ENCODE results near the gene TRDMT1.

Gene TRDMT1

GRCh38 chr10:17209302-17209701, 7.8 kb upstream of the TRDMT1 start:
- DNase-seq: no peak

DNA sequence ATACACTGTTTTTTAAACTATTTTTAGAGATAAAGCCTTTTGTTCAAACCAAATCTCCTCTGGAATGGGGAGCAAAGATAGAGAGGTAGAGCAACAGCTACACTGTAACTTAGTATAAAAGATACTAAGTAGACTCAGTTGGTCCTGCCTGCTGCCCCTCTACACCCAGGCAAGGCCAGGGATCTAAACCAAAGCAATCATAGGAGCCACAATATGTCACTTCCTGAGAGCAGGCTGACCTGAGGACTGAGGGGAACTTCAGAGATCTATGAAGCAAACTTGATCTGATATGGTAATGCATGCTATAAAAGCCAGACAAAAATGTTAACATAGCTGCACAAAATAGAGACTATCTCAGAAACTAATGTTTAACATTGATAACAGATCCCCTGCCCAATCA, 7.0 kb upstream of the TRDMT1 start:
- DNase-seq: no peak

DNA sequence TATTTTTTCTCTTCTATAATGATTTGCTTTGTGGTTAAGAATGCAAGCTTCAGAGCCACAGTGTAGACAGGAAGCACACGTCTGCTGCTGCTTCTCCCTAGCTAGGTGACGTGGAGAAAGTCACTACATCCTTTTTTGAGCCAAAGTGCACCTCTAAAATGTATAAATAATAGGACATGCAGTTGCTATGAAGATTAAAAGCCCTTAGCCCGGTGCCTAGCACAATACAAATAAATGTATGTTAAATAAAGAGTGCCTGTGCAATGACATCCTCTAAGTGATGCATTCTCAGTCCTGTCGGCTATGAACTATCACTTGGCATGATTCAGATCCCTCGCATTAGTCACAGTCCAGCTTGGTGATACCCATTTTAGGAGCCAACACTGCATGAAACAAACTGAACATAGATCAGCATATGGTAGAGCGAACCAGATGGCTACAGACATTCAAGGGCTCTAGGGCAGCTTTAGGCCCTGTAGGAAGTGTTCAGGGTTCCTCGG, 4.8 kb upstream of the TRDMT1 start:
- no peak for DNase-seq

DNA sequence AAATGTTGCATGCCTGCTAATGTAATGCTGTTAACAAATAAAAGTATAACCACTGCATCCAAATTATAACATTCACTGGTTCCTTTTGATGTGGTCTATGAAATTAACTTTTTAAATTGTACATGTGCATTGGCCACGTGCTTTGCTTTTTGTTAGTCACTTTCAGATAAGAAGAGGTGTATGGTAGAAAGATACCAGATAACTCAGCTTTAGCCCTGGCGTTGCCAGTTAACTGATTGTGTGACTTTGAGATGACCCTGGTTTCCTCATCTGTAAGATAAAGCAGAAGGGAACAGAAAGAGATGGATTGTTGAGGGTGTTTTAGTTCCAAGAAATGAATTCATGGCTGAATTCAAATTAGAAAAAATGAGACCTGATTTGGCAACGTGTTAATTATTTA, 1.9 kb upstream of the TRDMT1 start:
- DNase-seq: peak; percentile 48

GRCh38 chr10:17202999-17203398, 1.5 kb upstream of the TRDMT1 start:
- no peak for DNase-seq

DNA sequence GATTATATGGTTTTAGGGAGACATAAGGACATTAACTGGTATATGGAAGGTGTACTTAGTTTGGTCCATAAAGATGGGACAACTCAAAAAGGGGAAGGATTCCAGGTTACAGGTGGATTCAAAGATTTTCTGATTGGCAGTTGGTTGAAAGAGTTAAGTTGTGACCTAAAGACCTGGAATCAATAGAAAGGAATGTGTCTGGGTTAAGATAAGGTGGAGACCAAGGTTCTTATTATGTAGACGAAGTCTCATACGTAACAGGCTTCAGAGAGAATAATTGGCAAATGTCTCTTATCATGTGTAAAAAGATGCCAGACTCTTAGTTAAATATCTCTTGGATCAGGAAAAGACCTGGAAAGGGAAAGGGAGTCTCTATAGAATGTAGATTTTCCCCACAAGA, 1.0 kb upstream of the TRDMT1 start:
- no peak for DNase-seq

GRCh38 chr10:17201794-17202116, 283 bp upstream of the TRDMT1 start:
- no peak for DNase-seq

GRCh38 chr10:17200001-17200911, 1.2 kb downstream of the TRDMT1 start:
- no peak for DNase-seq

DNA sequence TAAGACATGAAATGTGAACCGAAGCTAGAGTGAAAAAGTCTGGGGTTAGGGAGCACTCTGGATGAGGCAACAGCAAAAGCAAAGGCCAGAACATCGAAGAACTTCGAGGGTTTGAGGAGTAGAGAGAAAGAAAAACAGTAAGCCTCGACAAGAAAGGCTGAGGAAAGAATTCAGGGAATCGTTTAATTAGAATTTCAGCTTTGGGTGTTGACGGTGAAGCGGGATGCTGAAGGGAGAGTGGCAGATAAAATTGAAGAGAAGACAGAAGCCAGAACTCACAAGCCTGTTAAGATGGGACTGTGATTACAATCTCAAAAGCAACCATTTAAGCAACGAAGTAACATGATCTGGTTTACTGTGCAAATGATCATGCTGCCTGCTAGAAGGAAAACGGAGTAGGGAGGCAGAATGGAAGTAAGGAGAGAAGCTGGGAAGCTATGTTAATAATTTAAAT, 2.1 kb downstream of the TRDMT1 start:
- no peak for DNase-seq

DNA sequence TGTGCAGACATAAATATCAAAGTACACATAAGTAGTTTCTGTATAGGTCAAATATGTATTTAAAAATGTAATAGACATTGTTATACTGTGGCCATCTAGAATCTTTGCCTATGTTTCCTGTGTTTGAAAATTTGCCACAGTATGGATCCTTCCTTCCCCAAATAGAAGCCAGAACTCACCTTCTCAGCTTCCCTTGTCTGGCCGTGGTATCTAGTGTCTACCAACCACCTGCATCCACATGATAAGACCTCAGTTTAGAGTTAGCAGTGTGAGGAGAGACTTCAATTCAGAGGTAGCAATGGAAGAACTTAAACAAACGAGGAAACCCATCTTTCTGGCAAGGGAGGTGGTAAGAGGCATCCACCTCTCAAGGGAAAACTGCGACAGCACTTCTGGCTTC, 4.9 kb downstream of the TRDMT1 start:
- peak; percentile 50 for DNase-seq

DNA sequence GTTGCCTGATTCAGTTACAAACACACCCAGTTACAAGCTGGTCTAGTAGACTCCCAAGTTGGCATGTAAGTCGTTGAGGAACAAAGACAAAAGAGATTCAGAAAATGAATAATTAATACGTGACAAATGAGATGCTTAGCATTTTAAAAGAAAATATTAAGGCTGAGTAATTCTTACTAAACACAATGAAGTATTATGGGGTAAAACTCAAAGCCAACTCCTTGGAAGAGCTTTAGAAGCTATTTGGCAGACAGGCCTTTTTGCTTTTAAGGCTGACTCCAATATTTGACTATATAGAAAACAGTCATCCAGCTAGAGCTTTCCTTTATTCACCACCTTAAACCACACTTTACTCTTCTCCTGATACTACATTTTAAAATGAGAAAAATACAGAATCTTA, 5.4 kb downstream of the TRDMT1 start:
- DNase-seq: no peak

DNA sequence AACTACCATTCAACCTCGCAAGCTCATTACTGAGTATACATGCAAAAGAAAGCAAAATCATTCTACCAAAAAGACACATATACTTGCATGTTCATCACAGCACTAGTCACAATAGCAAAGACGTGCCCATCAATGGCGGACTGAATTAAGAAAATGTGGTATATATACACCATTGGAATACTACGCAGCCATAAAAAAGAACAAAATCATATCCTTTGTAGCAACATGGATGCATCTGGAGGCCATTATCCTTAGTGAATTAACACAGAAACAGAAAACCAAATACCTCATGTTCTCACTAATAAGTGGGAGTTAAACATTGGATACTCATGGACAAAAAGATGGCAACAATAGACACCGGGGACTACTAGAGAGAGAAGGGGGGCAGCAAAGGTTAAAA, 6.4 kb downstream of the TRDMT1 start:
- no peak for DNase-seq

GRCh38 chr10:17190602-17191001, 10.9 kb downstream of the TRDMT1 start:
- no peak for DNase-seq

- DNase-seq: no peak
These were observed 12.8 kb downstream of the TRDMT1 start for GRCh38 chr10:17188644-17189172.

- DNase-seq: no peak
These were observed 15.6 kb downstream of the TRDMT1 start for GRCh38 chr10:17185873-17186272.

DNA sequence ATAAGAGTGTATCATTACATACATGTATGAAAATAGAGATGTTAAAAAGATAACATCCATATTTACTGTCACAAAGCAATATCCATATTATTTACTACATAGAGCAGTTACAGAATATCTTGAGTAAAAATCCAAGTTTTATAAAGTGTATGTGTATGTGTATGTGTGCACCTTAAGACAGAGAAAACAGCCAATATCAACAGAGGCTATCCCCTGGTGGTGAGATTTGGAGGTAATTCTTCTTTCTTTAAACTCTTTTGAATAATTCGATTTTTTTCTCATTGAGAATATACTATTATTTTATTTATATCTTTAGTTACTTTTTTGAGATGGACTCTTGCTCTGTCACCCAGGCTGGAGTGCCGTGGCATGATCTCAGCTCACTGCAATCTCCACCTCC, 18.4 kb downstream of the TRDMT1 start:
- DNase-seq: no peak

GRCh38 chr10:17181751-17182150, 19.7 kb downstream of the TRDMT1 start:
- DNase-seq: no peak

DNA sequence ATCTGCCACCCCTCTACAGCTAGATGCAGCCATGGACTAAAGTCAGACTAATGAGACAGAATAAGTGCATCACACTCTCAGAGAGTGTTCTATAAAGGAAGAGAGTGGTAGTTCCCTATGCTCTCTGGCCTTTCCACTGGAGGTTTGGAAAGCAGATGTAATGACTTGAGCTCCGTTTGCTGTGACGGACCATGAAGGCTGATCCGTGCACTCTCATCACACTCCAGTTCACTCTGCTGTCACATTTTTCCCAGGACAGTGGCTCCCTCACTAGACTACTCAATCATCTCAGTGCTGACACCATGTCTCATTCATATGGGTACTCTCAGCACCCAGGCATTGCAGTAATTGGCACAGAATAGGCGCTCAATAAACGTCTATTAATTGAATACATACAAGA, 20.4 kb downstream of the TRDMT1 start:
- no peak for DNase-seq

- no peak for DNase-seq
These were observed 22.5 kb downstream of the TRDMT1 start for GRCh38 chr10:17179002-17179401.

DNA sequence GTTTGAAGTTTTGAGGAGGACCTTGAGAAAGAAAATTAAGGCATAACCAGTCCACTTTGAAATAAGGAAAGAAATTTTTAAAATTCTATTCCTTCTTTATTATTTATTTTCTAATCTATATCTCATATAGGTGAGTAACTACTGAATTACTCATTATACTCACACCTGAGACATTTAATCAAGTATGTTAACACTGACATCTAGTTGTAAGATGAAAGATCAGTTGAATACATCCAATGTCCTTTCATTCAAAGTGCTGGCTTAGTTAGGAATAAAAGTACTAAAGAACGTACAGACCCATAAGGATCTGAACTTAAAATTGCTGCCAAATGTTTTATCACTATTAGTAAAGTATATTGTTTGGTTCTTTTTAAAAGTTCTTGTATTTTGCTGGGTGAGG, 23.5 kb downstream of the TRDMT1 start:
- DNase-seq: no peak

DNA sequence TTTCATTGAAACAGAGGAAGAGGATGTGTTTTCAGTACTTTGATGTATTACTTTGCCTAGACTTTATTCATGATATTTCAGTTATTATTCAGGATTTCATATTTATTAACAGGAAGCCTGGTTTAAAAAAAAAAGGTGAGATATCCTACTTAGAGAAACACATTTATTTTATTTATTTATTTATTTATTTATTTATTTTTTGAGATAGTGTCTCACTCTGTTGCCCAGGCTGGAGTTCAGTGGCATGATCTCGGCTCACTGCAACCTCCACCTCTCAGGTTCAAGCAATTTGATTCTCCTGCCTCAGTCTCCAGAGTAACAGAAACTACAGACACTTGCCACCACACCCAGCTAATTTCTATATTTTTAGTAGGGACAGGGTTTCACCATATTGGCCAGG, 24.5 kb downstream of the TRDMT1 start:
- no peak for DNase-seq

GRCh38 chr10:17176091-17176490, 25.4 kb downstream of the TRDMT1 start:
- no peak for DNase-seq

DNA sequence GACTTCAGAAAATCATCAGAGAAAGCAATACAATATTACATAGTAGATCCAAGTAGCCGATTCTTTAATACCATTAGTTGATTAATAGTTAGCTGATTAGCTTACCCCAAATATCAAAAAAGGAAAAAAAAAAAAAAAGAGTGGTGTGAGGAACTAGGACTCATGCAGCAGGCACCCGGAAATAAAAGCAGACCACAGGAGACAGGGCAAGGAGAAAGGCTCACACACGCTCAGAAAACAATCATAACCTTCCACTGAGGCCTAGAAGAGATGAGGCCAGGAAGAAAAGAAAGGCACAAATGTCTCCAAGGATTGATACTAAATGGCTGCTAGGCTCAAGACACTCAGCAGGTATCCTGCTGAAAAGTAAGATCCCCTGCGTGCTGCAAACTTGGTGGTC, 25.9 kb downstream of the TRDMT1 start:
- no peak for DNase-seq

DNA sequence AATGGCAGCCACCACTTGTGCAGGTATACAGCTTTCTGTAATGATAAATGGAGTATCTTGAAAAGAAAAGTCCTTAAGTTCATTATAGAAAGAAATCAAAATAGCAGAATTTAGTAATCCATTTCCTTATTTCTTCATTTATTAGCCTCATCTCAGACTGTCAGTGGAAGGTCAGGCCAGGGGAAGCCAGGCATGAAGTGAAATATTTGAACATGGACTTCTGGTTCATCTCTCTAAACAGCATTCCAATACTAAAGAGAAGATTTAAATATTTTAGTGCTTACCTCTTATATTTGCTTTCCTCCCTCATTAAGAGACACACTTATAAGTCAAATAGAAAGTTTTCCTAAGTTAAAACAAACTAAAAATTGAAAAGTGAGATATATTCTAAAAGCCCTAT, 26.8 kb downstream of the TRDMT1 start:
- no peak for DNase-seq

- no peak for DNase-seq
These were observed 30.3 kb downstream of the TRDMT1 start for GRCh38 chr10:17171141-17171641.
